ENCODE measurements around the gene ZNF346. TPM values are rescaled to one million over a fixed set of nuclear protein-coding genes. Genes with fewer than 3 reads are reported as not detected.

Gene ZNF346
- total RNA-seq, 1 donor from 2014 or later = 28.1 TPM

DNA sequence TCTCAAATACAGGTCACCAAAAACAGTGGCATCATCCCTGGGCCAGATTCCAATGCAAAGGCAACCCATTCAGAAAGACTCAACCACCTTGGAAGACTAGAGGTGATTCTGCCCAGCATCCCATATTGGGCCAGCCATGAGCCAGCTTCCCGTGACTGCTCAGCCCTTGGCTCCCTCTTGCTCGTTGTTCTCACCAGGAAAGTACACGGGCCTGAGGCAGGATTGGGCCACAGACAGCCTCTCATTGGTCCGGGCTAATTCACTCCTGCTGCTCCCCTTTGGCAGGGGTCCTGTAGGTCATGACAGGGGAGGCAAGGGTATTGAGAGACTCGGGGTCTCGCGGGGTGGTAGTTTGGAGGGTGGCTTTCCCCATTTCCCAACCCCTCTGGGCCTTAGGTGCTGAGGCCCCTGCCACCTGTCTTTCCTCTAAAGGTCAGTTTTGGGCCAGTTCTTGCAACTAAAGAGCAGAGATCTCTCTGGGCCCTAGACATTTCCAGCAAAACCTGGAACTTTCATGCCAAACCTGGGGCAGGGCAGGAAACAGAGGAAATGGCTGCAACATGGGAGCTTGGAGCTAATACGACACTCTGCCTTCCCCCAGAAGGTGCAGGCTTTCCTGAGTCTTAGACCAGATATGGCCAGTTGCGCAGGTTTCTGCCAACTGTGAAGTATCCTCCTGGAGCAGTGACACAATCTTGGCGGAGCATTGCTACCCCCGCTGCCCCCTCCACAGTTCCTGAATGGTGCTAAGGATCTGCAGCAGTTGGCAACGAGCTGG lies 42.2 kb downstream of the ZNF346 start:
- intact Hi-C loops (cut with micrococcal nuclease) = no loop called here

DNA sequence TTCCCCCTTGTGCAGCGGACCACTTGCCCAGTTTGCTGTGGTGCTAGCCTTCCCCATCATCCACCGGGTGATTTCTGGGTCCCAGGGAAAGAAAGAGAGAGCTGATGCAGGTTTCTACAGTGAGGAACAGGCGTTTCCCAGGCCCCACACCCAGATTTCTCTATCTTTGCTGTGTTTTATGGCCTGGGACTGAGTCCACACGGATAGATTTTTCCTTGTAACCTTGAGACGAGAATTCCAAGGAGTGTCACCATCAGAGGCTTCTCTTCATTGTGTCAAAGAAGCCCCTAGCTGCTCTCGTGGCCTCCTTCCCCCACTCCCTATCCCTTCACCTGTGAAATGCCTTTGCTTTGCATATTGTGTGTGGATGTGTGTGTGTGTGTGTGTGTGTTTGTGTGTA lies 43.0 kb downstream of the ZNF346 start:
- intact Hi-C loops (cut with micrococcal nuclease) = no loop called here

- intact Hi-C loops (cut with micrococcal nuclease) = no loop called here
Observed at GRCh38 chr5:177066224-177066623, 43.7 kb downstream of the ZNF346 start.

GRCh38 chr5:177067503-177067902 lies 45.0 kb downstream of the ZNF346 start:
- intact Hi-C loops (cut with micrococcal nuclease) = no loop called here

GRCh38 chr5:177070536-177071191 lies 48.2 kb downstream of the ZNF346 start:
- intact Hi-C loops (cut with micrococcal nuclease) = no loop called here

DNA sequence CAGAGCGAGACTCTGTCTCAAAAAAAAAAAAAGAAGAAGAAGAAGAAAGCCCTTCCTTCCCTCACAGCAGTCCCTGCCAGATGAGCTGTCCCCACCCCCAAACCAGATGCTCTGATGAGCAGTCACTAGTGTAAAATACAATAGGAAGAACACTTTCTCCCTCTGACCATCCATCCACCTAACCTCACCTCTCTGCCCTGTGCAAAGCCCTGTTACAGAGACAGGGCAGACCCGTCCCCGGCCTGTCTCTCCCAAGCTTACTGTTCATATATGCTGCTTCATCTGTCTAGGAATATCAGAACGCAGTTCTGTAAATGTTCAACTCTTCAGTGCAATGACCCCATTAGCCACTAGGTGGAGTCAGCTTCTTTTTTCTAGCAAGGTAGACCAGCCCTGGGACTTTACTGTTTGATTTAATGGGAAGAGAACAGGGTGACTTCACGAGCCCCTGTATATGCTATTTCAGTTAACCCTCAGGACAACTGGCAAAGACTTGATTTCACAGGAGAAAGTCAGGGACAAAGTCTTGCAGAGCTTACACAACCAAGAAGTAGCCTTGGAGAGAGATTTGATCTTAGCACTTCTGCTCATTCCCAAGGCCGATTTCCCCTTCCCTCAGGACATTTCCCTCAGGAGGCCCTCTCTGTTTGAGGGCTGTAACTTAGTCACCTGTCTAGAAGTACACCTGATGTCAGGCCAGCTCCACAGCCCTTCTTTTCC lies 49.3 kb downstream of the ZNF346 start:
- intact Hi-C loops (cut with micrococcal nuclease) = loop anchor here (1.0 kb wide), 2 partner anchors 40 to 414 kb away; no protein-coding TSS in a partner anchor

DNA sequence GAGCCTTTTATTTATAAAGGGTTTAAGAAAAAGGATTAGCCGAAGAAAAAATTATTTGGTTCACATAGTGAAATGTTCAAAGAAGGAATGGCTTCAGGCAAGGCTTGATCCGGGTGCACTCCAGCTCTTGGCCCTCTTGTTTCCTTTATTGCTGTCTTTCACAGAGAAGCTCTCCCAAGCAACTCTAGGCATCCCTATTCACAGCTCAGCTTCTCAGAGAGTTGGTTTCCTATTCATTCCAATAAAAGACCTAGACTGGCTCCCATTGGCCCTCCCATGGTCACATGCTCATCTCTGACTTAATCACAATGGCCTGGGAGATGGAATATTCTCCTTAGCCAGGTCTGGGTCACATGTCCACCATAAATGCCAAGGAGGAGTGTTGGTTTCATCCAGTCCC lies 54.8 kb downstream of the ZNF346 start:
- intact Hi-C loops (cut with micrococcal nuclease) = no loop called here

DNA sequence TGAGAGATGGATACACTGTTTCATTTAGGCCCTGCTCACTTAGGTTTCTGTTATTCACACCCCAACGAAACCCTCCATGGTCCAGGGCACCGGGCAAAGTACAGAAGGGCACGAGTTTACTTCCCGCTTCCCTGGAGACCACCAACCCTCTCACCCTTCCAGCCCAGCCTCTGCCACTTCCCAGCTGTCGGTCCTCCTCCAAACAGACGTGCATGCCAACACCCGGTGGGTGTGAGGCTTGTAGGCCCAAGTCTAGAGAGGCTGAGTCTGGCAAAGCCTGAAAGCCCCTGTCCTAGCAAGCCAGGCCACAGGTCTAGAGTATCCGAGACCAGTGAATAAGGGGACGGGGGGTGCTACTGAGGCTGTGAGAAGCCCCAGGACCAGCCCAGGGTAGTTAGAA lies 57.1 kb downstream of the ZNF346 start:
- intact Hi-C loops (cut with micrococcal nuclease) = no loop called here

DNA sequence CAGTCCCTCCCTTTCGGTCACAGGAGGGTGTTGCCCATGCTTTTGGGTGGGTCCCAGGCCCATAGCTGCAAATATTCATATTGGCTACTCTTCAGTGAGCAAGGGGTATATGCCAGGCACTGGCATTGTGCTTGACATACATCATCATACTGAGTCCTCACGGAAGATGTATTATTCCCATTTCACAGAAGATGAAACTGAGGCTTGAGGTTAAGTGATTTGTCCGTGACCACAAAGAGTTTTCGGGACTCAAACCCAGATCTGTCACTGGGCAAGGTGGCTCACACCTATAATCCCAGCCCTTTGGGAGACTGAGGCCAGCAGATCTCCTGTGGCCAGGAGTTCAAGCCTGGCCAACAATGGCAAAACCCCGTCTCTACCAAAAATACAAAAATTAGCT lies 57.8 kb downstream of the ZNF346 start:
- intact Hi-C loops (cut with micrococcal nuclease) = no loop called here

DNA sequence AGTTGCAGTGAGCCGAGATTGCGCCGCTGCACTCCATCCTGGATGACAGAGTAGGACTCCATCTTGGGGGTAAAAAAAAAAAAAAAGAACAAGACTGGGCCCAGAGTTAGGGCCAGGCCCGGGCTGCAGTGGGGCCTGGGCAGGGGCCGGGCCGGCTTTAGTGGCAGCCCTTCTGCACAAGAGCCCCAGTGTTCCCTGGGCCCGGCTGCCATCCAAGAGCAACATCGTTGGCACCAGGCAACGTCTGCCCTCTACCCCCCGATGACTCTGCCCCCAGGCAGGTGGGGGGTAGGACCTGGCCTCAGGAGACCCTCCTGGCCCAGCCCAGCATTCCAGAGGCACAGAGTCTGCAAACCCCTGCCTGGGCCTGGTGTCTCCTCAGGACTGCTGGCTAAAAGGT lies 59.4 kb downstream of the ZNF346 start:
- intact Hi-C loops (cut with micrococcal nuclease) = no loop called here

DNA sequence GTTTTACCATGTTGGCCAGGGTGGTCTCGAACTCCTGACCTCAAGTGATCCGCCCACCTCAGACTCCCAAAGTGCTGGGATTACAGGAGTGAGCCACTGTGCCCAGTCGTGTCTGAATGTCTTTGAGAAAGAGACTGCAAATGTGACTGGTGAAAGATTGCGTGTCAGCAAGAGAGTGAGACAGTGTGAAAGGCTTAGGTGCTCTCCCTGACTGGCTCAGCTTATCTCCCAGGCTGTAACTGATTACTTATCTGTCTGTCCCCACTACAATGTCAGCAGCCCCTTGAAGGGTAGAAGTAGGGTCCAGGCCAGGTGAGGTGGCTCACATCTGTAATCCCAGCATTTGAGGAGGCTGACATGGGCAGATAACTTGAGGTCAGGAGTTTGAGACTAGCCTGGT lies 60.9 kb downstream of the ZNF346 start:
- intact Hi-C loops (cut with micrococcal nuclease) = no loop called here

DNA sequence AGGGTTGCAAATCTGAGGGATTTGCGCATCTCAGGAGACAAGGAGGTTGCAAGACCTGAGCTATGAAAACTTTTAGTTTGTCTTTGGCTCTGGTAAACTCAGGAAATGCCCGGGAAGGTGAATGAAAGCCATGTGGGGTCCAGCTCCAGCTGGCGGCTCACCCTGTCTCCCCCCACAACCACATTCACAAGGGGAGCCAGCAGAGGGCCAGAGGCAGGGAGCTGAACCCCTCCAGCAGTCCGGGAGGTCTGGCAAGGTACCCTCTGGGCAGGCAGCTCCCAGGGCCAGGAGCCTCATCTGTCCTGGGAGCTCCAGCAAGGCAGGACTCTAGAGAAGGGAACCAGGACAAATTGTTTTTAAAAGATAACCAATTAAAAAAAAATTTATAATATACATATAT lies 61.7 kb downstream of the ZNF346 start:
- intact Hi-C loops (cut with micrococcal nuclease) = no loop called here

GRCh38 chr5:177085985-177086653 lies 63.6 kb downstream of the ZNF346 start:
- intact Hi-C loops (cut with micrococcal nuclease) = loop anchor here (1.0 to 5.0 kb wide), 5 partner anchors 63 to 1066 kb away; partner anchors contain the start of genes NHP2, PDLIM7, TSPAN17 and ZNF346

- intact Hi-C loops (cut with micrococcal nuclease) = loop anchor here (1.0 to 5.0 kb wide), 5 partner anchors 64 to 1065 kb away; partner anchors contain the start of genes NHP2, PDLIM7, TSPAN17 and ZNF346
Observed at GRCh38 chr5:177086654-177087397, 64.3 kb downstream of the ZNF346 start, which contains the start of gene FGFR4. Gene FGFR4 (plus strand): TSS chr5:177086915. CDS start chr5:177089603, 2,688 bp downstream.

- intact Hi-C loops (cut with micrococcal nuclease) = loop anchor here (2.0 to 5.0 kb wide), 2 partner anchors 65 to 1065 kb away; partner anchors contain the start of genes NHP2 and ZNF346
Observed at GRCh38 chr5:177087398-177088005, 65.0 kb downstream of the ZNF346 start.

DNA sequence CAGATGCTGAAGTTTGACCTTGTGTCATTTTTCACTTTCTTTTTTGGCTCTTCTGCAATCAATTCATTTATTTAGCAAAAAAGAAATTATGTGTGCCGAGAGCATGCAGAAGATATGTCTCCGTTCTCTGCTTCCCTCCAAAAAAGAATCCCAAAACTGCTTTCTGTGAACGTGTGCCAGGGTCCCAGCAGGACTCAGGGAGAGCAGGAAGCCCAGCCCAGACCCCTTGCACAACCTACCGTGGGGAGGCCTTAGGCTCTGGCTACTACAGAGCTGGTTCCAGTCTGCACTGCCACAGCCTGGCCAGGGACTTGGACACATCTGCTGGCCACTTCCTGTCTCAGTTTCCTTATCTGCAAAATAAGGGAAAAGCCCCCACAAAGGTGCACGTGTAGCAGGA lies 66.6 kb downstream of the ZNF346 start:
- intact Hi-C loops (cut with micrococcal nuclease) = loop anchor here (5.0 kb wide), 1 partner anchor 1063 kb away; the partner anchor contains the start of gene NHP2

- intact Hi-C loops (cut with micrococcal nuclease) = loop anchor here (5.0 kb wide), 1 partner anchor 1062 kb away; the partner anchor contains the start of gene NHP2
Observed at GRCh38 chr5:177089825-177090641, 67.5 kb downstream of the ZNF346 start.

GRCh38 chr5:177090813-177091212 lies 68.3 kb downstream of the ZNF346 start:
- intact Hi-C loops (cut with micrococcal nuclease) = no loop called here

DNA sequence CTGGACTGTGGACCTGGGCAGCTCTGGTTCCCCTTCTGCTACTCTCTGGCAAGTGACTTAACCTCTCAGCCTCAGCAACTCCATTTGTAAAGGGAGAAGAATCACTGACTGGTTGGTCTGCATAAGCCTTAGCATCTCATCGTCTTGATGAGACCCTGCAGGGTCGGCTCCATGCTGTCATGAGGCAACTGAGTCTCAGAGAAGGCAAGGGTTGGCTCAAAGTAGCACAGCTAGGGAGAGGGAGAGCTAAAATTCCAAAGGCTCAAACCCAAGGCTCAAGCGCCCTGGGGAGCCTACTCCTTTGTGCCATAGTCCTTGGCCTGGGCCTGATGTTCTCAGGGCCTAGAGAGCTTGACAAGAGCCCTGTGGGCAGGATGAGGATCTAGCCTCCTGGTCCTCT lies 68.7 kb downstream of the ZNF346 start:
- intact Hi-C loops (cut with micrococcal nuclease) = no loop called here

All from T-helper 1 cell treated with Interleukin-12 subunit alpha and Interleukin-12 subunit beta and Interleukin-4 antibody, amounts not matched to agents 30 ng/mL and 1 ng/mL, for 36 hours (primary cell).